HG03442 (cell line): Measurements from ENCODE around the gene ABHD15.

Experiments used
- ATAC-seq: cut with Tn5 transposase; IDR thresholded peaks from one replicate; pipeline ENCODE4 v1.9.1; 2021; ENCODE audit warnings: mild to moderate bottlenecking, moderate library complexity; ENCODE audit not compliant: unreplicated experiment

Gene ABHD15

DNA sequence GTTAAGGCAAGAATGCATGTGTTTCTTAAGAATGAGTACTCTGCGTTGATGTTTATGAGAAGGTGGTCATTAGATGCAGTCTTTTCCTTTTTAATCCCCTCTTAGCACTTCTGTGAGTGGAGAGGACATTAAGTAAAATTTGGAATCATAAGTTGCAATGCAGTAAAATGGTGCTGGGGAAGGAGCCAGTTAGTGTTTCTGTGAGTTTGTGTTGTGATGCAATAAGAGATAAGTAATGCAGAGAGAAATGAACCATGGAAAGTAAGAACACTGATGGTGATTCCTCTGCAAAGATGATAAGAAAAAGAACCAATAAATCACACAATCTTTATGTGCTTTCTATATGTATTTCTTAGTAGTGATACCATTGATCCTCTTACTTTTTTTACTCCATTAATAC, 20.0 kb downstream of the ABHD15 start:
- no peak for ATAC-seq

DNA sequence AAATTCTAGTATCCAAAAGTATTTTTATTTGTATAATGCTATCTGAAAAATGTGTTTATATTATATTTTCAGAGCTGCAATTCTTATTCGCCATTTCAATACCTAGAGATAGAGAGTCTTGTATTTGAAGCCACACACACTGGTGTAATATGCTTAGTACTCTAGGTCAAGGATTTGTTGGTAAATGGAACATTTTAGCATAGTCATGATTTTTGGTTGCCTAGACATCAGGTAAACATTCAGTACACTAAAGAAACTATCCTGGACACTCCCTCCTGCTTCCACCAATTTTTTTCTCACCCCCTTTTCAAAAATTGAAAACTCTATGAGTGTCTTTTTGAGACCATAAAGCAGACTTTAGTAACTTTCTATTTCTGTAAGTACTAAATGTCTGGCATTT, 20.8 kb downstream of the ABHD15 start:
- ATAC-seq: no peak

DNA sequence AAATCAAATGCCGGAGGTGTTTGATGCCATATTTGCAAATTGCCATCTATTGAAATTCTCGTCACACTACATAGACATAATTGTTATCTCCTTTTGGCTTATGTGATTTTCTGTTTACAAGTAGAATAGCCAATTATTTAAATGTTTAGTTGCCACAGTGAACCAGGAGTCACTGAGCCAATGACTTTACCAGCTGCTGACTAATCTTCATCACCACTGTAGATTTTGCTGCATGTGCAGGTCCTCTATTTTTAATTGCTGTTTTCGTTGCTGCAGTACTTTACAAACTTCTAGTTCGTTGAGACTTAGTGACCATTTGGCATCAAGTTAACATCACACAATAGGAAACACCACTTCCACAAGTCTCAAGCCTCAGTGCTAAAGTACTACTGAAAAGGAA, 22.8 kb downstream of the ABHD15 start:
- ATAC-seq: no peak

DNA sequence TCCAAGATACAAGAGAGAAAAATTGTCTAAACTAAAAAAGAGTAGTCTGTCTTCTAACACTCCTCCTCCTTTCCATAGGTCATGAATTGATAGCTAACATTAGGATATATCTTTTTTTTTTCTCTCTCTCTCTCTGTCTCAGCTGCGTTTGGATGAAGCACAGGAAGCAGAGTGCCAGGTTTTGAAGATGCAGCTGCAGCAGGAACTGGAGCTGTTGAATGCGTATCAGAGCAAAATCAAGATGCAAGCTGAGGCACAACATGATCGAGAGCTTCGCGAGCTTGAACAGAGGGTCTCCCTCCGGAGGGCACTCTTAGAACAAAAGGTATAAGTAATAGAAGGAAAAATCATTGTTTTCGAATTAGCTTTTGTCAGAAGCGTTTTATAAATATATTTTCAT, 32.9 kb downstream of the ABHD15 start:
- no peak for ATAC-seq

DNA sequence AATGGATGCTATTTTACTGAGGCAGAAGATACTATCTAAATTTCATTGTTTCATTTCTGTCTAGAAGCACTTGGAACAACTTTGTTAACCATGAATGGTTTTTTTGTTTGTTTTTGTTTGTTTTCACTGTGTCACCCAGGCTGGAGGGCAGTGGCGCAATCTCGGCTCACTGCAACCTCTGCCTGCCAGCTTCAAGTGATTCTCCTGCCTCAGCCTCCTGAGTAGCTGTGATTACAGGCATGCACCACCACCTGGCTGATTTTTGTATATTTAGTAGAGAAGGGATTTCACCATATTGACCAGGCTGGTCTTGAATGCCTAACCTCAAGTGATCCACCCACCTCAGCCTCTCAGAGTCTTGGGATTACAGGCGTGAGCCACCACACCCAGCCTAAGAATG, 40.5 kb downstream of the ABHD15 start:
- no peak for ATAC-seq

DNA sequence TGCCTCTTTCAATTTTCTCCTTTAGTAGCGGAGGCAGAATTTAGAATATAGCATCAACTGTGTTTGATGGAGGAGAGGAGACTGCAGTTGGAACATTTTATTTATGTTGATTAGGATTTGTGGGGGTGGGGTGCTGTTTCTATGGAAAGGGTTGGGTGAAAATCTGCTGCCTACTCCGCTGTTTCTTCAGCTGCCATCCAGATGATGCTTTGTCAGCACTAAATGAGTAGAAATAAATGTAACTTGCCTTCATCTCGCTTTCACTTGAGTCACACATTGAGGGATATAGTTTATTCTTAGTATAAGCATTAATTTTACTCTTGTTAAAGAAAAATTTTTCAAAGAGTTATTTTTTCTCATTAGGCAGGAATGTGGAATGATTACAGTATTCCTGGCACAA, 42.1 kb downstream of the ABHD15 start:
- ATAC-seq: no peak

DNA sequence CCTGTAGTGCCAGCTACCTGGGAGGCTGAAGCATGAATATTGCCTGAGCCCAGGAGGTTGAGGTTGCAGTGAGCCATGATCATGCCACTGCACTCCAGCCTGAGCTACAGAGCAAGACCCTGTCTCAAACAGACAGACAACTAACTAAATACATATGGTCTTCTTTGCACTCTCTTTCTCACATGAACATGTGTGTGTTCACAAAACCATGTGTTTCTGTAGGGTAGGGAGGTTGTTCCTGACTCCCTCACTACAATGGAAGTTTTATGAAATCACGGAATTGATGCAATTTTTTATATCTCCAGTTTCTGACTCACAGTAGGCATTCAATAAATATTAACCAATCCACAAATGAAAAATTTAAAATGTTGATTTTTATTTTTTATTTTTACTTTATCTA, 48.5 kb downstream of the ABHD15 start:
- ATAC-seq: no peak

DNA sequence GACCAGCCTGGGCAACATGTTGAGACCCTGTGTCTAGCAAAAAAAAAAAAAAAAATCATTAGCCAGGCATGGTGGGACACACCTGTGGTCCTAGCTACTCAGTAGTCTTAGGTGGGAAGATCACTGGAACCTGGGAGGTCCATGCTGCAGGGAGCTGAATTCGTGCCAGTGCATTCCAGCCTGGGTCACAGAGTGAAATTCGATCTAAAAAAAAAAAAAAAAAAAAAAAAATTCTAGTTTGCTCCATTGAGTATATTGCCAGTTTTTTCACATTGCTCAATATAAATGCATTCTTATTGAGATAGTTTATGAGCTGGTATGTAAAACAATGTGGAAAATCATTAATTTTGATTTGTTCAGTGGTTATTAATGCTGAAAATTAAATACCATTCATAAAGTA, 52.0 kb downstream of the ABHD15 start:
- no peak for ATAC-seq

DNA sequence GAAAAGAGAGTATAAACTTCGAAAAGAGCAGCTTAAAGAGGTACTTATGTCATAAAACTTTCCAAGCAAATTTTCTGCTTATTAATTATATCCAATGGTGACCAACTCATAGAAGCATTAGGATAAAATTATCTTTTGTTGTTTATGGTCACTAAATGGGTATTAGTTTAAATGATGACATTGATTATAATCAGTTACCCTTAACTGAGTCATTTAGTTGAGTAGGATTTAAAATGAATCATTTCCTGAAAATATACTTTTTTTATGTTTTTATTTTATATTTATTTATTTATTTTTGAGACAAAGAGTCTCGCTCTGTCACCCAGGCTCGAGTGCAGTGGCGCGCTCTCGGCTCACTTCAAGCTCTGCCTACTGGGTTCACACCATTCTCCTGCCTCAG, 55.9 kb downstream of the ABHD15 start:
- ATAC-seq: no peak
